ENCODE data around the gene CRIP3. TPM values are rescaled to one million over a fixed set of nuclear protein-coding genes. Genes with fewer than 3 reads are reported as not detected.

The CRIP3 gene
- total and polyA plus RNA-seq, 2 of the 4 experiments (the other 2 are of a cell fraction): not detected

DNA sequence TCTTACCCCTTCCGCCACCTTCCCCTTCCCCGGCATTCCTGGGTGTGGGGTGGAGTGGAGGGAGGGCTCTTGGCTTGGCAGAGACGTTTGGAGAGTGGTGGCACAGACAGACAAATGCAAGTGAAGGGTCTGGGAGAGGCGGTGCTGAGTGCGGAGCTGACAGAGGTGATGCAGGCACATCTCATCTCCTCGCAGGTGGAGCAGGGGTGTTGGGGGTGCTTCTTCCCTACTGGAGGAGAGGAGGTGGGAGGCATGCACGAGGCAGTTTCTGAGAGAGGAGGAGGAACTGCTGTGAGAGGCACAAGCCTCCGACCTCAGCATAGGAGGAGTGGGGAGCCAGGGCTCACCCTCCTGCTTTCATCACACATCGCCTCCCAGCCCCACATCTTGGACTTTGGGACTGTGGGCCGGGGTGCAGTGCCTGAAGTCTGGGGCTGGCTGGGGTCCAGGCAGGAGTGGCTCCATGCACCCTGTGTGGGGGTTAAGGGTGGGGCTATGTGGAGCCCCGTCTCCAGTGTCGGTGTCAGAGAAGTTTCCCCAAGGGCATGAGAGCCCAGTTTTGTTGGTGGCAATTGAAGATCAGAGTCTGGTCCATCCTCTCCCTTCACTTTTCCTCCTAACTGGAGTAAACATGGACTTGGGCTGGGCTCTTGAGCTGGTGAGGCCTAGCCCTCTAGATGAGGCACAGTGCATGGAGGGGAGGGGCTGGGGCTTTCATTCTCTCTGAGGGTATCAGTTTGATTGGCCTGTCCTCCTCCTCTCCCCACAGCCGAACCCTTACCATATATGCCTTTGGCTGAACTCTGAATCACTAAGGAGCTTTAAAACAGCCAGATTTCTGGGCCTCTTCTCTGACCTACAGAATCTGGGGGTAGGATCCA lies 30.7 kb downstream of the CRIP3 start:
- Histone ChIP-seq H3K9me3 (ENCODE audit: control insufficient read depth, insufficient read depth, low read length) (no peaks in the 10 kb centered on the region), H3K4me1 (ENCODE audit: control insufficient read depth, insufficient read depth, low read length) (peaks cover 10% of the 10 kb centered on the region), H3K14ac (replicated peaks; ENCODE audit: low read depth, low read length) (no peak overlapping the region), H2AFZ (replicated peaks; ENCODE audit: low read length, poor library complexity) (peak overlapping the region; percentile 71), H4K91ac (ENCODE audit: insufficient read depth, low read depth, low read length) (no peak overlapping the region), H3K36me3 (ENCODE audit: control insufficient read depth, insufficient read depth, low read length) (no peaks in the 10 kb centered on the region), H3K56ac (ENCODE audit: extremely low read depth, insufficient read depth, low read length) (no peak overlapping the region), H2BK120ac (ENCODE audit: low read depth, low read length) (no peak overlapping the region), H3K9ac (ENCODE audit: low read depth, low read length) (peak overlapping the region; percentile 46; the same call in 1 of the 2 replicates), H3K9me1 (ENCODE audit: insufficient read depth, low read length) (peaks cover 6% of the 10 kb centered on the region; the same call in 1 of the 2 replicates), H2BK15ac (ENCODE audit: low read depth, low read length) (no peak overlapping the region), H2AK9ac (replicated peaks; ENCODE audit: low read depth, low read length, poor library complexity) (peak overlapping the region; percentile 10), H3K23ac (ENCODE audit: low read depth, low read length) (no peak overlapping the region), H3K4ac (ENCODE audit: low read depth, low read length) (0 out of 2 replicates have a peak overlapping the region, but pooled peaks have one; percentile 9), H2AK5ac (ENCODE audit: low read depth, low read length) (peak overlapping the region; percentile 36; the same call in 1 of the 2 replicates), H3K27ac (ENCODE audit: insufficient read depth, low read length) (no peak overlapping the region), H3K79me1 (ENCODE audit: low read depth in 1 of 2, low read length in 2 of 2) (no peaks in the 10 kb centered on the region), H2BK20ac (ENCODE audit: low read depth, low read length) (no peak overlapping the region), H4K8ac (ENCODE audit: low read depth in 2 of 2, low read length in 2 of 2) (peak overlapping the region; percentile 7 to 70; a peak in 1 of 4 replicates), H4K20me1 (ENCODE audit: insufficient read depth, low read length) (no peaks in the 10 kb centered on the region), H3K4me2 (ENCODE audit: low read depth, low read length) (no peak overlapping the region), H3K18ac (ENCODE audit: low read depth, low read length) (no peak overlapping the region), H3K4me3 (ENCODE audit: insufficient read depth, low read depth, low read length) (no peak overlapping the region), H2BK5ac (ENCODE audit: low read depth, low read length, poor library complexity, severe bottlenecking) (no peak overlapping the region), H4K5ac (ENCODE audit: low read depth, low read length) (no peak overlapping the region), H3K27me3 (ENCODE audit: control insufficient read depth, insufficient read depth, low read length) (peaks cover 41% of the 10 kb centered on the region)
- POLR2A ChIA-PET (ENCODE audit: unreplicated experiment): no interaction called here
- DNase-seq (peak; percentile 10), ATAC-seq (ENCODE audit: low read depth) (peak; percentile 64)
- WGBS, 2 experiments (ENCODE audit: extremely low coverage in 2 of 2, insufficient read length in 1 of 2): 64% methylated on average over 4 of the region's 13 CpGs; no CpG with 5 or more reads in 1 of the 2 experiments
- in situ Hi-C loops (cut with MboI; ENCODE audit: low sequenced_read_pairs): no loop called here
- dilution Hi-C loops (cut with HindIII; ENCODE audit: low sequenced_read_pairs, unreplicated experiment): no loop called here
- no TSS peak for BruUV-seq (replicated peaks)
- intact Hi-C loops (cut with micrococcal nuclease): no loop called here
- CTCF ChIA-PET: no interaction called here
- TF ChIP-seq POLR2A (IDR thresholded peaks at IDR 0.05; ENCODE audit: low read depth, low read length) (no peak), RAD21 (IDR thresholded peaks at IDR 0.05; ENCODE audit: low read length) (no peak), MAZ (IDR thresholded peaks at IDR 0.05; ENCODE audit: borderline replicate concordance, low read depth, low read length) (no peak), MXI1 (IDR thresholded peaks at IDR 0.05; ENCODE audit: borderline replicate concordance, low read depth, low read length) (no peak), MAFK (IDR thresholded peaks at IDR 0.05; ENCODE audit: low read depth, low read length) (no peak), FOS (IDR thresholded peaks at IDR 0.05; ENCODE audit: low read depth, low read length) (no peak), BHLHE40 (IDR thresholded peaks at IDR 0.05; ENCODE audit: low read depth, low read length) (no peak), NFE2L2 (IDR thresholded peaks at IDR 0.05; ENCODE audit: low read depth, low read length) (no peak), SMC3 (IDR thresholded peaks at IDR 0.05; ENCODE audit: low read depth, low read length) (no peak), RFX5 (IDR thresholded peaks at IDR 0.05; ENCODE audit: low read depth, low read length) (no peak), CTCF (conservative IDR thresholded peaks at IDR 0.05; ENCODE audit: low read depth, low read length) (no peak), CEBPB (IDR thresholded peaks at IDR 0.05; ENCODE audit: low read depth, low read length) (no peak), CHD1 (IDR thresholded peaks at IDR 0.05; ENCODE audit: low read depth, low read length) (no peak)
- TF ChIP-seq, protein P1, sequence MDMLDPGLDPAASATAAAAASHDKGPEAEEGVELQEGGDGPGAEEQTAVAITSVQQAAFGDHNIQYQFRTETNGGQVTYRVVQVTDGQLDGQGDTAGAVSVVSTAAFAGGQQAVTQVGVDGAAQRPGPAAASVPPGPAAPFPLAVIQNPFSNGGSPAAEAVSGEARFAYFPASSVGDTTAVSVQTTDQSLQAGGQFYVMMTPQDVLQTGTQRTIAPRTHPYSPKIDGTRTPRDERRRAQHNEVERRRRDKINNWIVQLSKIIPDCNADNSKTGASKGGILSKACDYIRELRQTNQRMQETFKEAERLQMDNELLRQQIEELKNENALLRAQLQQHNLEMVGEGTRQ (IDR thresholded peaks at IDR 0.05; ENCODE audit: low read depth, low read length): no peak
- TF ChIP-seq, protein P2, sequence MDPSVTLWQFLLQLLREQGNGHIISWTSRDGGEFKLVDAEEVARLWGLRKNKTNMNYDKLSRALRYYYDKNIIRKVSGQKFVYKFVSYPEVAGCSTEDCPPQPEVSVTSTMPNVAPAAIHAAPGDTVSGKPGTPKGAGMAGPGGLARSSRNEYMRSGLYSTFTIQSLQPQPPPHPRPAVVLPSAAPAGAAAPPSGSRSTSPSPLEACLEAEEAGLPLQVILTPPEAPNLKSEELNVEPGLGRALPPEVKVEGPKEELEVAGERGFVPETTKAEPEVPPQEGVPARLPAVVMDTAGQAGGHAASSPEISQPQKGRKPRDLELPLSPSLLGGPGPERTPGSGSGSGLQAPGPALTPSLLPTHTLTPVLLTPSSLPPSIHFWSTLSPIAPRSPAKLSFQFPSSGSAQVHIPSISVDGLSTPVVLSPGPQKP (IDR thresholded peaks at IDR 0.05; ENCODE audit: borderline replicate concordance, low read depth, low read length): no peak

All from IMR-90 (cell line).